Islet precursor cell (in vitro differentiated cells): ENCODE results near the gene SDR42E2.
"Not testable (repeated sequence)": the region's sequence is repeated elsewhere in the genome, so short reads cannot be mapped to it uniquely, and the experiment has no call there.

Experiments
- DNase-seq: peaks from one replicate; pipeline ENCODE4 v3.0.0-alpha.2; 2018

Gene SDR42E2

DNA sequence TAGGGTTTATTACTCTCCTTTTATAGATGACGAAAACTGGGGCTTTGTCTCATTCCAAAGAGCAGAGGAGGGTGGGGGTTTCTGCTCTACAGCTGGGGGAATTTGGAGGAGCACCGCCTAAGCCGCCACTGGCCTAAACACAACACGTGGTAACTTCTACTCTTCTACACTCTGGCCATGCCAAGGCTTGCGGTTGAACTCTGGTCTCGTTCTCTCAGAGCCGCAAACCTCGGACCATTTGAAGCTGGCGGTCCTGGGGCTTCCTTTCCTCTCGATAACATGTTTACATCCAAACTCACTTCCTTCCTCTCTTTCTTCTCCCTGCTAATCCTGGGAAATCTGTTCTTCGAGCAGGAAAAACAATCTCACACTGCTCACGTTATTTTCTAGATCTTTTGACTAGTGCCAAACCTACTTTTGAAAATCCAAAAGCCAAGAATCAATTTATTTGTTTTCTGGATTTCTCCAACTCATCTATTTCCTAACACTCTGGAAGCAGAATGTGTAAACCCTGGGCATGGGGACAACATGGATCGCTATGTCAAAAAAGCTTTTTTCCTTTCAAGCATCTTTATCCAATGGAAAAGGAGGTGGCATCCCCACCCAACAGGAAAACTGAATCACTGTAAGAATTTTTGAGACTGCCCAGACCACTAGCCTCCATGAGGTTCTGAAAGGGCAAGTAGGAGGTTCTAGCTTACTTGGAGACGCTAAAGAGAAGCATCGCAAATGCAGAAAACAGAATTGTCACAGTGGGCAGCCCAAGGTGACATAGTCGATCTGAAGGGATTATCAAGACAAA, 30.2 kb downstream of the SDR42E2 start:
- DNase-seq: peak; percentile 60

DNA sequence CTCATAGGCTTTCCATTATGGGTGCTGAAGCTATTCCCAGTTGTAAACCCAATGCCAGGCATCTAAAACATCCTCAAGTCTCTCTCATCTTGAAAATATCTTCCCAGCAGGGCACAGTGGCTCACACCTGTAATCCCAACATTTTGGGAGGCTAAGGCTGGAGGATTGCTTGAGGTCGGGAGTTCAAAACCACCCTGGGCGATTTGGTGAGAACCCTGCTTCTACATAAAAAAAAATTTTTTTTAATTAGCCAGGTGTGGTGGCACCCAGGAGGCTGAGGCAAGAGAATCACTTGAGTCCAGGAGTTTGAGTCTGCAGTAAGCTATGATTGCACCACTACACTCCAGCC, 30.7 kb downstream of the SDR42E2 start:
- DNase-seq: no peak

DNA sequence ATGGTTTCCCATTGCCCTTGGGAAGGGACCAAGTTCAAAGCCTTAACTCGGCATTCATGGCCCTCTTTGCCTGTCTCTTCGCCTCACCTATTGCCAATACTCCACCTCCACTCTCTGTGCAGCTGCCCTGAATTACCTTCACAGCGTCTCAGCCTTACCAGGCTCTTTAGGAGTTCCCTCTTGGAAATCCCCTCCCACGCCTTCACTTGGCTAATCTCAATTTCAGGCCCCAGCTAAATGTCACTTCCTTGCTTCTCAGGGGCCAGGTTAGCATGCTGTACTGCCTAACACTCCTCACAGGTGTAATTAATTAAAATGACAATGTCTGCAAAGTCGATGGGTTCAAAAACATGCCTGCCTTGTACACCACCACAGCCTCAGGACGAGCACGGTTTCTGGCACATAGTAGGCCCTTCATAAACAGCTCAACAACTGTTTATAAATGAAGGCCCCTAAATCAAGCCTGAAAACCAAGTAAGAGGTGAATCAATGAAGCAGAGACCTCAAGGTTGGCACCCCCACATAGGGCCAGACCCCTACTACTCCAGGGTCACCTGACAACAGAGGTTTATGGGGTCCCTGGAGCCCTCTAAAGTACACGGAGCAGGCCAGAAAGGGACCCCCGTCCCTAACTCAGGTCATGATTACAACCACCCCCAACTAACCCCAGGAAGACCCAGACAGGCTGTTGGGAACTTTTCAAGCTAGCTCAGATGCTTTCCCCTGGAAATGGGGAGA, 32.6 kb downstream of the SDR42E2 start:
- no peak for DNase-seq

DNA sequence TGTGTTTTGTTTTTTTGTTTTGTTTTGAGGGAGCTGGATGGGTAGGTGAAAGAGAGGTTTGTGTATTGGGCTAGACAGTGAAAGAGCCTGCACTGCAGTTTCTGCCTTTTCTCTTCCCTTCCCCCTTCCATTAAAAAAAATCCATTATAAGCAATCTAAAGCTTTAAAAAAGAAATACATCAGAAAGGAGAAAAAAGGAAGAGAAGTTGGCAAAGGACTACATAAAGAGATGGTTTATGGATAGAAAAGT, 33.1 kb downstream of the SDR42E2 start:
- no peak for DNase-seq

DNA sequence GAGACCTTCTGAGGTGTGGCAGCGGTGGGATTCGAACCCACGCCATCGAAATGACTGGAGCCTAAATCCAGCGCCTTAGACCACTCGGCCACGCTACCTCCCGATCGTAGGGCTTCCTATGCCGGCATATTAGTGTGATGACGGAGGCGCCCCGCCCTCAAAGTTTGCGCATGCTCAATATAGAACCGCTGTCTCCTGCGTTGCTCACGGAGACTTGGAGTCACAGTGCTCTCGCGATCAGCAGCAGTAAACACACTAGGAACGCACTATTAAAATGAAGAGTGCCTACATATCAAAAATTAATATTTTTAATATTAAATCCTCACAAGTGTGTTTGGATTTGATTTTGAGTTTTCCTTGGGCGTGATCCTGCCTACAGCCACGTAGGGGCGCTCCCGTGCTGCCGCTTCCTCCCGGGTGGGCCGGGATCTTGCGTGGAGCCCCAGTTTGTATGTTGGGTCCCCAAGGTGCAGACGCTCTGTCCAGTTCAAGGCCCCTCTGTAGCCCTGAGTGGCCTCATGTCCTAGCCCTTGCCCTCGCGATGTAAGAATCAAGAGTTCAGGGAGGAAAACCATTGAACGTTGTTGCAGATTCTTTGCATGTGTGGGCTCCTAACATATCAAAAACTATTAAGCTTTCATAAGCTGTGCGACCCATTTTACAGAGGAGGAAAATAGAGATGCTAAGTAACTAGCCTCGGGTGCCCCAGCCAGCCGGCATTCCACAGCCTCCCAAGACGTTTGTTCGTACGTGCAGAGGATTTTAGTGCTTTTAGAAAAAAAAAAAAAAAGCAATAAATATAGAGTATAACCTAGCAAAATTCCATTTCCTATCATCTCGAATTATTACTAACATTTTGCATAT, 33.6 kb downstream of the SDR42E2 start:
- peak; percentile 94 for DNase-seq

DNA sequence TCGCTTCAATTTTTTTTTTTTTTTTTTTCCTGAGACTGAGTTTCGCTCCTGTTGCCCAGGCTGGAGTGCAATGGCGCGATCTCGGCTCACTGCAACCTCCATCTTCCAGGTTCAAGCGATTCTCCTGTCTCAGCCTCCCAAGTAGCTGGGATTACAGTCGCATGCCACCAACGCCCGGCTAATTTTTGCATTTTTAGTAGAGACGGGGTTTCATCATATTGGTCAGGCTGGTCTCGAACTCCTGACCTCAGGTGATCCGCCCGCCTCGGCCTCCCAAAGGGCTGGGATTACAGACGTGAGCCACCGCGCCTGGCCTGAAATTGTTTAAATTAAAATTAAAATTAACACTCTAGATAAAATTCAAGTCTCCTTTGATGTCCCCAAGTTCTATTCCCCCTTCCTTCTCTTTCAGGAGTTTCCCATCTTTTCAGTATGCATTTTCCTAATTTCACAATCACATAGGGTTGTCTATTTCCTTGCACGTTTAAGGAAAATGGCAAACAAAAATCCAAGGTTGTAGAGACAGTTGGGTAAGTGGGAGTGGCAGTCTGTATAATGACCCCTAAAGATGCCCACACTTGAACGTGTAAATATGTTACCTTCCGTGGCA, 34.4 kb downstream of the SDR42E2 start:
- not testable (repeated sequence) for DNase-seq

DNA sequence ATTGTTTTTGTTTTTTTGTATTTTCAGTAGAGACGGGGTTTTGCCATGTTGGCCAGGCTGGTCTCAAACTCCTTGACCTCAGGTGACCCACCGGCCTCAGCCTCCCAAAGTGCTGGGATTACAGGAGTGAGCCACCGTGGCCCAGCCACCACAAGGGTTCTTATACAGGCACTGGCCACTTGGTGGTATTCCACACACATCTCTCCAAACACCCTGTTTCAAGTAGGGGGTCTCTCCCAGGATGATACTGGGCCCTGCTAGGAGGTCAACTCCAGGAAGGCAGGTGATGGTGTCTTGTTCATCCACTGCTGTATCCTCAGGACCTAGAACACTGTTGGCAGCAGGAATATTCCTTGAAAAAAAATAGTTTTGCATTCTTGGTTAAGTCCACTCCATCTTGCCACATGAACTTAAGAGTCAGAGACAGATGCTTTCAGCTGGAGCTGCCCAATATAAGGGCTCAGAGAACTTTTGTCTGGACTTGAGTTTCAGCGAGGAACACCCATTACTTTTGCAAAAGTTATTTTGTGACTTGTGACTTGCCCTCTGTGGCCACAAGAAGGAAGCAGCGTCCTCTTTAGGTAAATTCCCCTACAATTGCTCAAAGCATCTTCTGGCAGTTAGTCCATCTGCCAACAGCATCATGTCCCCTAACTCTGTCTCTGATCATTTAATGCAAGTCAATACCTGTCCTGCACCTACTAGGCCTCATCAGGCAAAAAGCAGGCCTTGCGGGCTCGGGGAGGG, 36.4 kb downstream of the SDR42E2 start:
- no peak for DNase-seq

DNA sequence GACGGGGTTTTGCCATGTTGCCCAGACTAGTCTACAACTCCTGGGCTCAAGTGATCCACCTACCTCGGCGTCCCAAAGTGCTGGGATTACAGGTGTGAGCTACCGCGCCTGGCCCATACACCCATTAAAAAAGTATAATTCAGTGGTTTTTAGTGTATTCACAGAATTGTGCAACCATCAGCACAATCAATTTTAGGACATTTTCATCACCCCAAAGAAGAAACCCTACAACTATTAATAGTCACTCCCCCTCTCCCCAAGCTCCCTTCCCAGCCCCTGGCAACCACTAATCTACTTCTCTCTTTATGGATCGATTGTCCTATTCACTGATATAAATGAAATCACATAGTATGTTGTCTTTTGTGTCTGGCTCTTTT, 39.9 kb downstream of the SDR42E2 start:
- no peak for DNase-seq

DNA sequence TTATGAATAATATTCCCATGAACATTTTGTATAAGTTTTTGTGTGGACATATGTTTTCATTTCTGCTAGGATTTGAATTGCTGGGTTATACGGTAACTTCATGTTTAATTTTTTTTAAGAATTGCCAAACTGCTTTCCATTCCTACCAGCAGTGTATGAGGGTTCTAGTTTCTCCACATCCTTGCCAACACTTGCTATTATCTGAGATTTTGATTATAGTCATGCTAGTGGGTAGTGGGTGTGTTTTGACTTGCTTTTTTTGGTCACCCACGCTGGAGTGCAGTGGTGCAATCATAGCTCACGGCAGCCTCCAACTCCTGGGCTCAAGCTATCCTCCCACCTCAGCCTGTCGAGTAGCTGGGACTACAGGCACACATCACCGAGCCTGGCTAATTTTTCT, 40.8 kb downstream of the SDR42E2 start:
- no peak for DNase-seq

DNA sequence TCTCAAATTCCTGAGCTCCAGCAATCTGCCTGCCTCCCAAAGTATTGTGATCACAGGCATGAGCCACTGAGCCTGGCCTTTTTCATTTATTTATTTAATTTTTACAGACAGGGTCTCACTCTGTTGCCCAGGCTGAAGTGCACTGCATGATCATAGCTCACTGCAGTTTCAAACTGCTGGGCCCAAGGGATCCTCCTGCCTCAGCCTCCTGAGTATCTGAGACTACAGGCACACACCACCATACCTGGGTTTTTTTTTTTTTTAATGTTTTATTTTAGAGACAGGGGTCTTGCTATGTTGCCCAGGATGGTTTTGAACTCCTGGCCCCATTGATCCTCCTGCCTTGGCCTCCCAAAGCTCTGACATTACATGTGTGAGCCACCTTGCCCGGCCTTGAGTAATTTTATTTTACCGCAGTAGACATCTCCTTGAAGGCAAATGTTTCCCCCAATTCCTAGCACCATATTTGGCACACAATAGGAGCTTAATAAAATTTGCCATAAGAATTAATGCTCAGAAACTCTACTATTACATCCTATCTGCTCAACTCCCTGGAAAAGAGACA, 41.9 kb downstream of the SDR42E2 start:
- DNase-seq: no peak

DNA sequence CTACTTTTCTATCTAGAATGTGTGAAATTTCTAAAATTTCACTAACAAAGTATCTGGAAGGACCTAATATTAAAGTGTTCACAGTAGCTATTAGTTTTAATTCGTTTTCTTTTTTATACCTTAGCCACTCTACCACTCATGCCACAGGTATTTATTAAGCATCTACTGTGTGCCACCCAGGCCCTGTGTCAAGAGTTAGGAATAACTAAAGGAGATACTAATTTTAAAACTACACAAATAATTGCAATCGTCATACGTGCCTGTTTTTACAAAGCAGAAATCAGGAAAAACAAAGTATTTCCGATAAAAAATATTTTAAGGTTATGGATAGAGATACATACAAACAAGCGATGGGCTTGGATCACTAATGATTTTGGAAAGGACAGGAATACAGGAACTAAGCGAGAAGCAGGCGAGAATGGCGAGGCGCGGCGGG, 43.3 kb downstream of the SDR42E2 start:
- DNase-seq: no peak

DNA sequence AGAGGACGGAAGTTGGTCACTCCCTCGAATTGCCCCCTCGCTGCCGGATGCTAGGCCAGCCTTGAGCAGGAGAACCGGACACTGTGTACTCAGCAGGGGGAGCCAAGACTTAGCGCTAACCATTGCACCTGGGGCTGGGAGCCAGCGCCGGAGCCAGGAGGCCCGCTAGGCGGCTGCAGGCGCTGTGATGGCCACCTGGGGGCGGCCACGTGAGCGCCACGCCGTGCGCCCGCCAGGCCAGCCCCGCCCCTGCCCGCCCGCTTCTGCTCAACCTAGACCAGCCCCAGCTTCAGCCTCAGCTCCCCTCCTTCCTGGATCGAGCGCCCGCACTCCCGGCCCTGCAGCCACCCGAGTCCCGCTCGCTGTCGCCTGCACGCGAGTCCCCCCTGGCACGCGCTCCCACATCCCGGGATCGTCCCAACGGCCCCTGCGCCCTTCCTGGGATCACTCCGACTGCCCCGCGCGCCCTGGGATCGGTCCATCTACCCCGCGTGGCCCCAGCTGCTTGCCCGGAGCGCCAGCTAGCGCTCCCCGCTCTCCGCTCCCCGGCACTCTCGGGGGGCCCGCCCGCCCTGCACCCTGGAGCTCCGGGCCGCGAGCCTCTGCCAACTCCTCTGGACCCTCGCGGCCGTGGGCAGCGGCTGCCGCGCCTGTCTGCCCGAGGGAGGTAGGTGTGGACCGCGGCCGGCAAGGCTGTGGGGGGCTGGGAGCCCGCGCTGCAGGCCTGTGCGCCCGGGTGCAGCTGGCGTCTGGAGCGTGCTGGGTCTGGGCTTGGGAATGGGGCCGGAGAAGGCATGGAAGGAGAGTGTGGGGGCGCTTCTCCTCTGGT, 43.9 kb downstream of the SDR42E2 start, which contains the start of gene EEF2K:
Gene EEF2K, plus strand, starts transcription at position 266 of the 829 bp plus-strand sequence. CDS start 19,452 bp downstream, outside the sequence.
- DNase-seq: peak; percentile 98

DNA sequence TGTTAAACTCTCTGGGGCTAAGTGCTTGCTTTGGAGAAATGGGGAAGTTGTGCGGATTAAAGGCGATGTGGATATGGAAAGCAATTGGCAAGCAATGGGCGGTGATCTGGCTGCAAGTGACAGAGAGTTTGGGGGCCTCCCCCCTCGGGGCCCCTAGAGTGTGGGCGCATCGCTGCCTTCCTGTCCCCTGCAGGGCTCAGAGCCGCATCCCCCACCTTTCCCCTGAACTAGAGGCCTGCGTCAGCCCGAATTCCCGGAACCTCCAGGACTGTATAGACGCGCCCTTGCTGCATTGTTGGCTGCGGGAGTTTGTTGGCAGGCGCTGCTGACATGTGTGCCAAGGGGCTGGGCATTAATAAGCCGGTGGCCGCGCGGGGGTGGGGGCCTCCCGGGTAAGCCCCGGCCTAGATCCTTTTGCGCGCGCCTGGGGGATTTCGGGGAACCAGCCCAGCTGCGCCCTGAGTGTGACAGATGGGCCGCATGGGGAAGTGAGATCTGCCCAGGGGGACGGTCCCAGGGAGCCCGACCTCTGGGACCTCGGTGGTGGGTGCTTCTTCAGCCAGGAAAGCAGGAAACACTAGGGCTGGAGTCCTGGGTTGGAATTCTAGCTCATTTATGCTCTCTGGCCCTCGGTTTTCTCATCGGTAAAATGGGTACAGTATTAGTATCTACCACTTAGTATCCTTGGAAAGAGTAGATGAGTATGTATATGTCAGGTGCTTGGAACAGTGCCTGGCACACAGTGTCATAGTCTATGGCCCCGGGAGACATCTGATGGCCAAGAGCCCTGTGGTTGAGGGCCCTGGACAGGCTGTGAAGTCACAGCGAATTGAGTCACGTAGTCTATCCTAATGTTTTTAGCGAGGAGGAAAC, 44.8 kb downstream of the SDR42E2 start:
- no peak for DNase-seq

DNA sequence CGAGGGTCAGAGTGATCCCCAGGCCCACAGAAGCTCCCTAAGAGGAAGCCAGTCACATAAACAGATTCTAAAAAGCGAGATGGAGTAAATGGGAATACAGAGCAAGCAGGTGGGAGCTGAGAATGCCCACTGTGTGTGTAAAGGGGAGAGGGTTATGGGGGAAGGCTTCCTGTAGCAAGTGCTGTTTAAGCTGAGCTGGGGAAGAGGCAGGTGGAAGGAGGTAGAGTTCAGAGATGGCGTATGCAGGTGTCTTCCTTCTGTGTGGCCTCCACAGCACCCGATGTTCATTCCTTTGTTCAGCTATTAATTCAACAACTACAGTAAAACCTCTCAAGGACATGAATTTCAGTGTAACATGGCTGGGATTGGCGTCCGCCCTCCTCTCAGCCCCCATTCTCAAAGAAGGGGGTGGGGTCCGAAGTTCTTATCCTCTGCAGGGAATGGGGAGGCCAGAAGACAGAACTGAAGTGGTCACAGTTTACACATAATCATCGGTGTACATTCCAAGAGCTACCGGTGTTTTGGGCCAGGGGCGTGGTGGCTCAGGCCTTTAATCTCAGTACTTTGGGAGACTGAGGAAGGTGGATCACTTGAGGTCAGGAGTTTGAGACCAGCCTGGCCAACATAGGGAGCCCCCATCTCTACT, 45.5 kb downstream of the SDR42E2 start:
- no peak for DNase-seq

DNA sequence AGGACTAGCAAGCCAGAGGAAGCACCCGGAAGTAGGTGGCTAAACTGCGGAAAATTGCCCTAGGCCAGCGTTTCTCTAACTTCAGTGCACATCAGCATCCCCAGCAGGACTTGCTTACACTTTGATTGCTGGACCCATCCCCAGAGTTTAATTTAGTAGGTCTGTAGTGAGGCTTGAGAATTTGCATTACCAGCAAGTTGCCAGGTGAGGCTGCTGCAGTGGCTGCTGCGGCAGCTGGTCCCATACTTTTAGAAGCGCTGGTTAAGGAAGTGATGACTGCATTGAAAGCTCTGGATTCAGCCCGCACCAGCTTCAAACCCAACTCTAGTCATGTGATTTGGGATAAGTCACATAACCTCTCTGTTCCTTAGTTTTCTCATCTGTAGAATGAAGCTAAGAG, 48.0 kb downstream of the SDR42E2 start:
- no peak for DNase-seq

DNA sequence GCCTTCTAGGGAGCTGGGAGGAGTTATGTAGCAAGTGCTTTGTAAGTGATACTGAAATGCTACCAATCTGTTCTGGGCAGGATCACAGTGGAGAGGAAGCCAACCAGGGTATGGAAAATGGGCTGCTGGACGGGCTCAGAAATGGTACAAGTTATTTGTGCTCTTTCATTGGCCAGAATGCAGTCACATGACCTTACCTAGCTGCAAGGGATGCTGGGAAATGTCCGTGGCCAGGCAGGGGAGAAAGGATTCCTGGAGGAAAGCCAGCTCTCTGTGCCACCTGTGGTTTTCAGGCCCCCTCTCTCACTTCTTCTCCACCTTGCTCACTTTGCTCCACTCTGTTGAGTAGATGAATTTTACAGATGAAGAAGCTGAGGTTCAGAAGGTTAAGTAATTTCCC, 48.5 kb downstream of the SDR42E2 start:
- no peak for DNase-seq

DNA sequence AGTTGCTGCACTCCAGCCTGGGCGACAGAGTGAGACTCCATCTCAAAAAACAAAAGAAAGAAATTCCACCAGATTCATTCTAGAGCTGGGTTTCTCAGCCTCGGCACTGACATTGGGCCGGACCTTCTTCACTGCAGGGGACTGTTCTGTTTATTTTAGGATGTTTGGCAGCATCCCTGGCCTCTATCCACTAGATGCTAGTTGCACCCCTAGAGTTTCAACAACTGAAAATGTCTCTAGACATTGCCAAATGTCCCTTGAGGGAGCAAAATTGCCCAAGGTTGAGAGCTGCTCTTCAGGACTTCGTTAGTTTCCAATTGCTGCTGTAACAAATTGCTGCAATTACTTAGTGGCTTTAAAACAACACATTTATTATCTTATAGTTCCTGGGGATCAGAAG, 50.9 kb downstream of the SDR42E2 start:
- no peak for DNase-seq

DNA sequence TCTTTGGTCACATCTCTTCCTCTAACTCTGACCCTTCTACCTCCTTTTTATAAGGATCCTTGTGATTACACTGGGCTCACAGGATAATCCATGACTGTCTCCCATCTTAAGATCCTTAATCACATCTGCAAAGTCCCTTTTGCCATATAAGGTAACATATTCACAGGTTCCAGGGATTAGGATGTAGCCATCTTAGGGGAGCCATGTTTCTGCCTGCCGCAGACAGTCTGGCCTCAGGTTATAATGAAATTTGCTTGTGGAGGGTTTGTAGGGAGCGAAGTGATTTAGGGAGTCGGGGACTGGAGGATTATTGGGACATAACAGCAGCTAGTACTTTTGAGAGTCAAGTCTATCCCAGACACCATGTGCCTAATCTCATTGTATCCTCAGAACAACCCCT, 51.5 kb downstream of the SDR42E2 start:
- no peak for DNase-seq

DNA sequence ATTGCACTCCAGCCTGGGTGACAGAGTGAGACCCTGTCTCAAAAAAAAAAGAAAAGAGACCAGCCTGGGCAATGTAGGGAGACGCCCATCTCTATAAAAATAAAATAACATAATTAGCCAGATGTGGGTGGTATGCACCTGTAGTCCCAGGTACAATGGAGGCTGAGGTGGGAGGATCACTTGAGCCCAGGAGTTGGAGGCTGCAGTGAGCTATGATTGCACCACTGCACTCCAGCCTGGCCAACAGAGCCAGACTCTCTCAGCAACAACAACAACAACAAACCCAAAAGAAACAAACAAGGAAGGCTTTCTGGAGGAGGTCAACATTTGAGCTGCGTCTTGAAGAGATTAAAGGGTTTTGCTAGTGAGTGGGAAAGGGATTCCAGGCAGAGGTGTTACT, 52.1 kb downstream of the SDR42E2 start:
- no peak for DNase-seq

DNA sequence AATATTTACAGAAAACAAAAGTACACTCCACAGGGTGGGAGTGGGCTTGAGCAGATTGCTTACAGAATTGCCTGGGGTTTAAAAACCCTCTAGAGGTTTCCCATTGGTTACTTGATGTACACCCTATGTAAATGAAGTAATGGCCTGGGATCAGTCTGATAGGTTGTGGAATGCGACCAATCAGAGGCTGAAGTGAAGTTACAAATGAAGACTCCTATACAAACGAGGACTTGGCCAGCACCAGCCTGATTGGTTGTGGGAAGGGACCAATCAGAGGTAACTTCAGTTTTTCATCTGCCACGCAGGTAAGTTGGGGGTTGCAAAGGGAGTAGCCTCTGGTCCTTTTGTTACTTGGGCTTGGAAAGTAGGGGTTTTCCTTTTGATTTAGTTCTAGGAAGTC, 52.6 kb downstream of the SDR42E2 start:
- no peak for DNase-seq
